PC-9 (cell line): ENCODE results near the gene MAGI2. TPM values are rescaled to one million over a fixed set of nuclear protein-coding genes. Genes with fewer than 3 reads are reported as not detected.

ENCODE experiments used
- BruUV-seq: library from RNA; stranded (reverse); fragments of 400-500 nt; replicated peaks from 2 replicates; lab custom pipeline; 2021; lab: Mats Ljungman, UMichigan
- CTCF ChIA-PET: fragments of 300-600 bp; sonication (Branson Sonifier 250); formaldehyde crosslinking; loops from one replicate; lab custom pipeline; 2022; ENCODE audit warnings: antibody characterized with exemption; lab: Charles Lee
- POLR2A ChIA-PET: fragments of 300-600 bp; sonication (Branson Sonifier 250); formaldehyde crosslinking; loops from one replicate; lab custom pipeline; 2022; ENCODE audit warnings: antibody characterized with exemption; ENCODE audit not compliant: unreplicated experiment; lab: Charles Lee
- DNase-seq, 2 experiments: peaks; one replicate each; pipeline versions ENCODE4 v3.0.0 to v3.0.0-alpha.2; 2015 to 2022; ENCODE audit warnings: mixed read lengths in 1 of 2
- H2AFZ ChIP-seq: fragments of 200-600 bp; sonication (generic); 2 replicates; pipeline ENCODE4 v1.8.1; 2017; ENCODE audit warnings: antibody characterized with exemption
- H3F3A ChIP-seq: fragments of 200-600 bp; sonication (generic); 2 replicates; pipeline ENCODE4 v1.8.1; 2017; ENCODE audit warnings: antibody characterized with exemption, mild to moderate bottlenecking, low read depth; ENCODE audit not compliant: insufficient read depth
- H3K27ac ChIP-seq: fragments of 200-600 bp; sonication (generic); 2 replicates; pipeline ENCODE4 v1.6.1; 2016; ENCODE audit warnings: mixed run types
- H3K27me3 ChIP-seq: fragments of 200-600 bp; sonication (generic); 2 replicates; pipeline ENCODE4 v1.6.1; 2016; ENCODE audit warnings: low read depth, mixed run types; ENCODE audit not compliant: insufficient read depth
- H3K36me3 ChIP-seq: fragments of 200-600 bp; sonication (generic); 2 replicates; pipeline ENCODE4 v1.6.1; 2016; ENCODE audit warnings: low read depth, mixed run types
- H3K4me1 ChIP-seq: fragments of 200-600 bp; sonication (generic); replicated peaks from 2 replicates; pipeline ENCODE4 v1.6.1; 2016; ENCODE audit warnings: mixed run types; ENCODE audit not compliant: insufficient read depth
- H3K4me2 ChIP-seq: fragments of 200-600 bp; sonication (generic); 2 replicates; pipeline ENCODE4 v1.6.1; 2017; ENCODE audit warnings: mixed run types
- H3K4me3 ChIP-seq: fragments of 200-600 bp; sonication (generic); 2 replicates; pipeline ENCODE4 v1.6.1; 2016; ENCODE audit warnings: mixed run types
- H3K79me2 ChIP-seq: fragments of 200-600 bp; sonication (generic); 2 replicates; pipeline ENCODE4 v1.6.1; 2017; ENCODE audit warnings: low read depth, mixed run types
- H3K9me2 ChIP-seq: fragments of 200-600 bp; sonication (generic); 2 replicates; pipeline ENCODE4 v1.8.1; 2017; ENCODE audit warnings: mild to moderate bottlenecking; ENCODE audit not compliant: insufficient read depth
- H3K9me3 ChIP-seq: fragments of 200-600 bp; sonication (generic); 2 replicates; pipeline ENCODE4 v1.8.1; 2016; ENCODE audit warnings: low read depth; ENCODE audit not compliant: insufficient read depth
- H4K20me1 ChIP-seq: fragments of 200-600 bp; sonication (generic); 2 replicates; pipeline ENCODE4 v1.8.1; 2017; ENCODE audit not compliant: insufficient read depth
- EZH2 ChIP-seq: fragments of 200-600 bp; sonication (generic); IDR thresholded peaks from 2 replicates; pipeline ENCODE4 v1.8.0; 2017; ENCODE audit warnings: antibody characterized with exemption, low read depth
- intact Hi-C: fragments of 100-400 bp; cut with micrococcal nuclease; formaldehyde crosslinking; loops from one replicate; pipeline ENCODE4 v1.10.0; 2022; ENCODE audit not compliant: unreplicated experiment
- total RNA-seq: library from RNA; stranded (reverse); gene quantifications from 2 replicates; pipeline ENCODE4 v1.2.3, GENCODE V29; 2021
- TF ChIP-seq, protein P1 (sequence below): fragments of 200-600 bp; sonication (generic); conservative IDR thresholded peaks from 2 replicates; pipeline ENCODE4 v1.6.1; 2017; ENCODE audit warnings: mixed run types, antibody characterized with exemption, mild to moderate bottlenecking, moderate library complexity

Gene MAGI2
- total RNA-seq, 1 experiment from 2014 or later, result 0.92 TPM

DNA sequence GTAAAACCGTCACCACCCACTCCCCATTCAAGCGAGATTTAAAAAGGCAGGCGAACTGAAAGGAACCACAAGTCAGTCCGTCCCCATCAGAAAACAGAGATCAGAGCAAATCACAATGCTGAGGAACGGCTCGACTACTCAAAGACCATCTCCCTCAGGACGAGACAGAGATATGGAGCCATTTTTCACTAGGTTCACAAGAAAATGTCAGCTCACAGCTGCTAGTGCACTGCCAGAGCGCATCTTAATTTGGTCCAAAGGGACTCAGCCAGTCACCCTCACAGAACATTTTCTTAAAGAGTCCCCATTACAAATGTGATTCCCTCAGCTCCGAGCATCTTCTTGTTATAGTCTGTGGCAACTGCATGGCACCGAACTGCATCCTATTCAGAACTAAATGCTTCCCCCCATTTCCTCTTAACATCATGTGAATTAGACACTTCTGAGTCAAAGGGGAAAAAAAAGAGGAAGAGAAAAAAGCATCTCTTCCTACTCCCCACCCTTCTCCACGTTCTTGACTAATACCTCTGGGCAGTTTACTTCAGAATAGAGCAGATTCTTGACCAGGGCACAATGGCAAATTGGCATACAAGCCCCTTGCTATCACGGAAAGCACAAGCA, 683.9 kb downstream of the MAGI2 start:
- no peaks in the 10 kb centered on the region for H3K27me3 ChIP-seq
- CTCF ChIA-PET, result no interaction called here

GRCh38 chr7:78768859-78769258, 684.6 kb downstream of the MAGI2 start:
- POLR2A ChIA-PET, result no interaction called here

More for the DNA sequence above, 683.9 kb downstream of the MAGI2 start:
- POLR2A ChIA-PET, result no interaction called here
- no peaks in the 10 kb centered on the region for H3F3A ChIP-seq
- no peak overlapping the region for H2AFZ ChIP-seq
- H3K27ac ChIP-seq, result no peak overlapping the region
- H3K9me2 ChIP-seq, result no peaks in the 10 kb centered on the region
- no peaks in the 10 kb centered on the region for H3K9me3 ChIP-seq
- no peaks in the 10 kb centered on the region for H3K36me3 ChIP-seq
- intact Hi-C loops, result no loop called here
- no peaks in the 10 kb centered on the region for H3K4me1 ChIP-seq
- TF ChIP-seq, protein P1, sequence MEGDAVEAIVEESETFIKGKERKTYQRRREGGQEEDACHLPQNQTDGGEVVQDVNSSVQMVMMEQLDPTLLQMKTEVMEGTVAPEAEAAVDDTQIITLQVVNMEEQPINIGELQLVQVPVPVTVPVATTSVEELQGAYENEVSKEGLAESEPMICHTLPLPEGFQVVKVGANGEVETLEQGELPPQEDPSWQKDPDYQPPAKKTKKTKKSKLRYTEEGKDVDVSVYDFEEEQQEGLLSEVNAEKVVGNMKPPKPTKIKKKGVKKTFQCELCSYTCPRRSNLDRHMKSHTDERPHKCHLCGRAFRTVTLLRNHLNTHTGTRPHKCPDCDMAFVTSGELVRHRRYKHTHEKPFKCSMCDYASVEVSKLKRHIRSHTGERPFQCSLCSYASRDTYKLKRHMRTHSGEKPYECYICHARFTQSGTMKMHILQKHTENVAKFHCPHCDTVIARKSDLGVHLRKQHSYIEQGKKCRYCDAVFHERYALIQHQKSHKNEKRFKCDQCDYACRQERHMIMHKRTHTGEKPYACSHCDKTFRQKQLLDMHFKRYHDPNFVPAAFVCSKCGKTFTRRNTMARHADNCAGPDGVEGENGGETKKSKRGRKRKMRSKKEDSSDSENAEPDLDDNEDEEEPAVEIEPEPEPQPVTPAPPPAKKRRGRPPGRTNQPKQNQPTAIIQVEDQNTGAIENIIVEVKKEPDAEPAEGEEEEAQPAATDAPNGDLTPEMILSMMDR, result no peak
- TF ChIP-seq EZH2, result no peak
- H3K4me3 ChIP-seq, result no peak overlapping the region
- BruUV-seq, result no TSS peak
- no peak overlapping the region for H3K4me2 ChIP-seq
- DNase-seq, result no peak
- H3K79me2 ChIP-seq, result no peaks in the 10 kb centered on the region
- no peaks in the 10 kb centered on the region for H4K20me1 ChIP-seq

DNA sequence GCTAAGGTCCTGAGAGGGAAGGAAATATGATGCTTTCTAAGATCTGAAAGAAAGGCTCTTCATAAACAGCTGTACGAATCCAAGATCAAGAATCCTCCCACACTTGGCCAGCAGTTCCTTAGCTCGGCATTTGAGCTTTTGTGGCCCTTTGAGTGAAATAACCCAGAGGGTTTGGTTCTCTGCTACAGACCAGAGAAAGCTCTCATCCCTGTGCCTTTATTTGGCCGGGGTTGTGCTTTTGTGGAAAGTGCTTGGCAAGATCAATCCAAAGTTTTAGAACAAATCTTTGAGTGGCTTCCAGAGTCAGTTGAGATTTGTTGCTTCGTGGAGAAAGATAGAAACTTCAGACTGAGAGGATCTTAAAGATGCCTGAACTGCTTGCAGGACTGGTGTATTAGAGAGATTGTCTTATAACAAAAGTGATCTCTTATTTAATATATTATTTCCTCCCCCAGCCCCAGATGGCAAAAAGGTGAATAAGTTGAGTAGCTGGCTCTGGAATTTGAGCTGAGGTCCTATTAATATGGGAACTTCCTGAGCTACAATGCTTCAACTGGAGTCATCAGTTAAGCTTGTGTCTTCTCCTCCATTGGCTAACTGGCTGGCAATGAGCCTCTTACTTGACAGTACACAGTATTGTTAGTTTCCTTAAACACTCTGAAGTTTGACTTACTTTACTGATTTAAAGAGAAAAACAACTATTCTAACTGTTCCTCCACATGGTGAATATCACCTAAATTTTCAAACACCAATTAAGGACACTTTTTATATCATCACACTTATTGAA, 687.3 kb downstream of the MAGI2 start:
- no peaks in the 10 kb centered on the region for H3K9me2 ChIP-seq
- no peaks in the 10 kb centered on the region for H3K4me1 ChIP-seq
- no peak for TF ChIP-seq EZH2
- TF ChIP-seq, protein P1, result no peak
- no peak overlapping the region for H3K4me2 ChIP-seq
- no peak overlapping the region for H3K4me3 ChIP-seq
- H3K27me3 ChIP-seq, result no peaks in the 10 kb centered on the region
- H2AFZ ChIP-seq, result no peak overlapping the region
- no peak for DNase-seq
- no TSS peak for BruUV-seq
- ChIA-PET CTCF (no interaction called here), POLR2A (no interaction called here)
- no peaks in the 10 kb centered on the region for H3F3A ChIP-seq
- no peaks in the 10 kb centered on the region for H3K9me3 ChIP-seq
- H4K20me1 ChIP-seq, result no peaks in the 10 kb centered on the region
- H3K36me3 ChIP-seq, result no peaks in the 10 kb centered on the region
- intact Hi-C loops, result no loop called here
- H3K79me2 ChIP-seq, result no peaks in the 10 kb centered on the region
- no peak overlapping the region for H3K27ac ChIP-seq

More at GRCh38 chr7:78768859-78769258, 684.6 kb downstream of the MAGI2 start:
- Histone ChIP-seq H3K36me3 (no peaks in the 10 kb centered on the region), H3K9me3 (no peaks in the 10 kb centered on the region), H3K27me3 (no peaks in the 10 kb centered on the region), H3K27ac (no peak overlapping the region), H3K9me2 (no peaks in the 10 kb centered on the region), H3K4me3 (no peak overlapping the region), H4K20me1 (no peaks in the 10 kb centered on the region), H2AFZ (no peak overlapping the region), H3K4me2 (no peak overlapping the region), H3K4me1 (no peaks in the 10 kb centered on the region), H3F3A (no peaks in the 10 kb centered on the region), H3K79me2 (no peaks in the 10 kb centered on the region)
- intact Hi-C loops, result no loop called here
- no TSS peak for BruUV-seq
- no peak for DNase-seq
- TF ChIP-seq, protein P1, result no peak
- no peak for TF ChIP-seq EZH2
- CTCF ChIA-PET, result no interaction called here
